Activated naive CD4-positive, alpha-beta T cell treated with anti-CD3 and anti-CD28 coated beads, Interleukin-2, amount 50 U/mL, for 72 hours (primary cell): ENCODE data around the gene PLAC8. TPM values are rescaled to one million over a fixed set of nuclear protein-coding genes. Genes with fewer than 3 reads are reported as not detected.
"Not testable (repeated sequence)": the region's sequence is repeated elsewhere in the genome, so short reads cannot be mapped to it uniquely, and the experiment has no call there.

Experiments used
- ATAC-seq, 2 donors: fragments of 150-1000 bp; cut with Tn5 transposase; 2 replicates each; pipeline ENCODE4 v1.10.0; 2021; ENCODE audit warnings: mild to moderate bottlenecking in 2 of 2, moderate library complexity in 2 of 2
- DNase-seq, 2 donors: peaks; one replicate each; pipeline ENCODE4 v3.0.0; 2021 to 2022; ENCODE audit warnings: low spot score in 2 of 2
- H3K27ac Mint-ChIP-seq, 2 donors: one replicate each; pipeline ENCODE4 v1.8.0; 2022; ENCODE audit warnings: mild to moderate bottlenecking in 2 of 2, mixed read lengths in 2 of 2
- H3K36me3 Mint-ChIP-seq, 2 donors: one replicate each; pipeline ENCODE4 v1.8.0; 2022; ENCODE audit warnings: mixed read lengths in 2 of 2
- H3K9me3 Mint-ChIP-seq, 2 donors: one replicate each; pipeline ENCODE4 v1.8.0; 2022; ENCODE audit warnings: mixed read lengths in 2 of 2
- total RNA-seq, 2 donors: library from RNA; stranded (reverse); gene quantifications; one replicate each; pipeline ENCODE4 v1.2.3, GENCODE V29; 2022

PLAC8 gene
- total RNA-seq, 2 donors from 2014 or later = 23.3 to 169 TPM

DNA sequence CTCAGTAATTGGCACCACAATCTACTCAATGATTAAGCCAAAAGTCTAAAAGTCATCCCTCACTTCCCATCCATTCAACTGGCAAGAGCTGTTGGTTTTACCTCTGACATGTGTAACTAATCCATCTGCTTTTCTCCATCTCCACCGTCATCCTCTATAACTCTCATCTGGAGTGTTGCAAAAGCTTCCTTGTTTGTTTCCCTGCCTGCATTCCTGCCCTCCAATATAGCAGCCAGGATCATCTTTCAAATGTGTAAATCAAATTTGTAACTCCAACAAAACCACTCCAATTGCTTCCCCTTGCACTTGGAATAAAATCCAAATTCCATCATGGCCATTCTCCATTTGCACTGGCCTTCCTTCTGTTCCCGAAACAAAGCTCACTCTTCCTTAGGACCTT lies 4.3 kb upstream of the PLAC8 start:
- no peaks in the 10 kb centered on the region for H3K9me3 Mint-ChIP-seq
- peaks cover 0 to 4% of the 10 kb centered on the region in 2 donors for H3K36me3 Mint-ChIP-seq
- no peak for DNase-seq
- no peak for ATAC-seq
- H3K27ac Mint-ChIP-seq = no peak overlapping the region

DNA sequence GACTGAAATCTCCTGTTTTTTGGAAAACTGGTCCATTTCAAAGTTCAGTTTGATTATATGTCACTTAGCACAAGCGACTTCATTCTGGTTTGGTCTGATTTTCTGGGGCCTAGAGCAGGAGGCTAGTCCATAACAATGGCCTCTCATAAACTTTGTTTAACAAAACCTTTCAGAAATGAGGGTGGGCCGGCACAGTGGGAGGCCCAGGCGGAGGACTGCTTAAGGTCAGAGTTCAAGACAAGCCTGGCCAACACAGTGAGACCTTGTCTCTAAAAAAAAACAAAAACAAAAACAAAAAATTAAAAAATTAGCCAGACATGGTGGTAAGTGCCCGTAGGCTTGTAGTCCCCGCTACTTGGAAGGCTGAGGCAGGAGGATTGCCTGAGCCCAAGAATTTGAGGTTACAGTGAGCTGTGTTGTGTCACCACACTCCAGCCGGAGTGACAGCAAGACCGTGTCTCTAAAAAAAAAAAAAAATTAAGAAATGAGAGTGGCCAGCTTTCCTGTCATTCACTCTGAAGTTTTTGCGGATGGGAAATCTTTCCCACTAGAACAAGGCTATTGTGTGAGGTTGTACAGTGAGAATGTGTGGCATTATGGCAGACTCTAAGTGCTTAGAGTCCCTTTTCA lies 1.2 kb upstream of the PLAC8 start:
- ATAC-seq = no peak
- H3K9me3 Mint-ChIP-seq = no peaks in the 10 kb centered on the region
- H3K36me3 Mint-ChIP-seq = peaks cover 8 to 30% of the 10 kb centered on the region in 2 donors
- peak overlapping the region in 1 of 2 donors; percentile 93 for H3K27ac Mint-ChIP-seq
- no peak for DNase-seq

DNA sequence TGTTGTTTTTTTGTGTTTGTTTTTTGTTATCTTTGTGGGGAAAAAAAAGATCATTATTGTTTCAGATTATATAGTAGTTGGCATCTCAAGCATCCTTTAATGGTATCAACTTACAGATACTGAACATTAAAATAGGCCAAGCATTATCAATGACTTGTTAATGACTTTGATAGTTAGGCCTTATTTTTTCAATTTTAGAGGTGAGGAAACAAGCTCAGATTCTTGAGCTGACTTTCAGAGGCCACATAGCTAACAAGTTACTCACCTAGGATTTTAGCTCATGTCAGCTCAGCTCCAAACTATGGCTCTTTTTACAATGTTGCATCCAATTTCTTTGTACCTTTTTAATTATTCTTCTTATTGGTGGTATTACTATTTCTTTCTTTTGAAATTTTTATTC lies 471 bp upstream of the PLAC8 start:
- DNase-seq = no peak
- no peak for ATAC-seq
- peak overlapping the region; percentile 93 to 95 for H3K27ac Mint-ChIP-seq
- H3K36me3 Mint-ChIP-seq = peaks cover 8 to 37% of the 10 kb centered on the region in 2 donors
- no peaks in the 10 kb centered on the region for H3K9me3 Mint-ChIP-seq

DNA sequence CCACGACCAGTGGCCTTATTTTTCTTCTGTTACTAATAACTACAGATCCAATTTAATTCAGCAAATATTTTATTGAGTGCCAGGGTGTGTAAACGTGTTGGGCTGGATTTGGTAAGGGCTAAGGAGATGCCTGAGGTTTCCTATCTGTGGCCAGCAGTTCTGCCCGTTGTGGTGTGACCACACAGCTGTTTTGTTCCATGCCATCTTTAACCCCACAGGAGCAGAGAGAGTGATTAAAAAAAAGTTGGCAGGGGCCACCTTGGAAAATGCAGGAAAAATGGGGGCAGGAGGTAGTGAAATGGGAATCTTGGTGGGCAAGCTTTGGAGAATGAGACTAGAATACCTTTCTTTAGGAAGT lies 1.1 kb downstream of the PLAC8 start:
- H3K36me3 Mint-ChIP-seq = peaks cover 16 to 47% of the 10 kb centered on the region in 2 donors
- peak overlapping the region; percentile 91 to 93 for H3K27ac Mint-ChIP-seq
- DNase-seq (peak in 1 of 2 donors; percentile 11), ATAC-seq (no peak)
- no peaks in the 10 kb centered on the region for H3K9me3 Mint-ChIP-seq

DNA sequence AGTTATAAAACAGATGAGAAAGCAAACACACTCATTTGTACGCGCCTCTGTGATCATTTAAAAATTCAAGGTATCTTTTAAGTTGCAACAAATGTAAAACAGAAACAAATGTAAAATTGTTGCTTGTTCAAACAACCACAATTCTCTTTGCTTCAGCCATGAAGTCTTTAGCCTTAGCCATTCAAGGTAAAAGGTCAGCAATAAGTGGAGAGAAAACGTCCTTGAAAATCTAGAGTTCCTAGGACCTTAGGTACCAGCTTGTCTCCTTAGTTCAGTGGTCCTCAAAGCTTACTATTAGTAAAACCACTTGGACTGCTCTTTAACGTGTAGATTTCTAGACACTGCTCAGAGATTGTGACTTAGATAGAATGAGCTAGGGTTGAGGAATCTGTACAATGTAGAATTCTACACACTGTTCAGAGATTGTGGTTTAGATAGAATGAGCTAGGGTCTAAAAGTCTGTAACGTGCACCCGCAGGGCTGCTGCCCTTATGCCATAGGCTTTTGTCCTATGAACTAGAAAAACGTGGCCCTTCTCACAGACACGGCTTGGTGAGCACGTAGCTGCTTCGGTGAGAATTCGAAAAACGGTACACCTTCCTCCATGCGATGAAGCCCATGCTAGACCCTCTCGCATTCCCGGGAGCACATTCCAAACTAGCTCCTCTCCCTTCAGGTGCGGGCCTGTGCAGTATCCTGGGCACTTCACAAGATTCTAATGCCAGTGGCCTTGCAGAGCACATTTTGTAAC lies 1.7 kb downstream of the PLAC8 start:
- H3K9me3 Mint-ChIP-seq = no peaks in the 10 kb centered on the region
- peak in 1 of 2 donors; percentile 36 for DNase-seq
- peak; percentile 6 to 26 for ATAC-seq
- H3K36me3 Mint-ChIP-seq = peaks cover 16 to 51% of the 10 kb centered on the region in 2 donors
- H3K27ac Mint-ChIP-seq = peak overlapping the region; percentile 91 to 93

DNA sequence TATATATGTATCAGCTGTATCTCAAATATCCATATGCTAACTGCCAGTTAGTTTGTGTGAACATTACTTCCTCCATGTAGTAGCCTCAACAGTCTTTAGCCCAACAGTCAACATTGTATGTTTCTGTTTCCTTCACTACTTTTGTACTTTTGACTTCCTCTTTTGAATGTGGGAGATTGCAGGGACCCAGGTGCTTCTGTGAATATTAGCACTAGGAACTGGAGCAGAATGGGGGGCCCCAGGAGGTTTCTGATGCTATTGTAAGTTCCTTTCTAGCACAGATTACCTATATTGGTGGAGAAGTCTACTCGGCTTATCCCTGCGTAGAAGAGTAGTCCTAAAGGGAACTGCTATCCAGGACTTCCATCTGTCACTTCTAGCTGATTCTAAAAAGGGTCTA lies 2.3 kb downstream of the PLAC8 start:
- peak overlapping the region; percentile 91 to 93 for H3K27ac Mint-ChIP-seq
- peaks cover 16 to 51% of the 10 kb centered on the region in 2 donors for H3K36me3 Mint-ChIP-seq
- no peaks in the 10 kb centered on the region for H3K9me3 Mint-ChIP-seq
- peak in 1 of 2 donors; percentile 9 for DNase-seq
- ATAC-seq = no peak

DNA sequence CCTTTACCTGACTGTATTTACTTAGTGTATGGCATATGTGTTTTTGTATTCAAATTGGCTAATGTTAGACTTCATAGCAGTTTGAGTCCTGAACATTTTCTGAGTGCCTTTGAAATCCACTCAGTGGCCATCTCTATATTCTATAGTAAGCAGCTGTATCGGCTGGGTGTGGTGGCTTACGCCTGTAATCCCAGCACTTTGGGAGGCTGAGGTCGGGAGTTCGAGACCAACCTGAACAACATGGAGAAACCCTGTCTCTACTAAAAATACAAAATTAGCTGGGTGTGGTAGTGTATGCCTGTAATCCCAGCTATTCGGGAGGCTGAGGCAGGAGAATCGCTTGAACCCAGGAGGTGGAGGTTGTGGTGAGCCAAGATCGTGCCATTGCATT lies 2.8 kb downstream of the PLAC8 start:
- not testable (repeated sequence) for ATAC-seq, DNase-seq, H3K9me3 Mint-ChIP-seq
- H3K27ac Mint-ChIP-seq = peak overlapping the region; percentile 89 to 93
- H3K36me3 Mint-ChIP-seq = peaks cover 16 to 51% of the 10 kb centered on the region in 2 donors

DNA sequence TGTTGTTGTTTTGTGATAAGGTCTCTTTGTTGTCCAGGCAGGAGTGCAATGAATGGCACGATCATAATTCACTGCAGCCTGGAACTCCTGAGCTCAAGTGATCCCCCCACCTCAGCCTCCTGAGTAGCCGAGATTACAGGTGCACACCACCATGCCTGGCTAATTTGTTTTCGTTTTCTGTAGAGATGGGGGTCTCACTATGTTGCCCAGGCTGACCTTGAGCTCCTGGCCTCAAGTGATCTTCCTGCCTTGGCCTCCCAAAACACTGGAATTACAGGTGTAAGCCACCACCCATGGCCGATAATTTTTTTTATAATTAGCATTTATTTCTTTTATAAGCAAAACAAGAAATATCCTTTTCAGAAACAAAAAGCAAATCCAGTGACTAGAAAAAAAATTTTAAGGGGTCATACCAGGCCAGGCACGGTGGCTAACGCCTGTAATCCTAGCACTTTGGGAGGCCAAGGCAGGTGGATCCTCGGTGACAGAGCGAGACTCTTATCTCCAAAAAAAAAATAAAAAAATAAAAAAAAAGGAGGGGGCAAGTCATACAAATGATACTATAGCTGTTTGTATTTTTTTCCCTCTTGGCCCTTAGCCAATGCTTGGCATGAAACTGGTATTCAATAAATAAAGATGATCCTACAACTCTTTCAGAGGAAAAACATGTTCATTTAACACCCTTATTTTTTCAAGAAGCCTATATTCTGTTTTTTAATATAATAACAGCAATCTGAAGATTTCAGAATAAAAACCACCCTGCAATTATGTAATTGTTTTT lies 3.4 kb downstream of the PLAC8 start:
- peak overlapping the region; percentile 94 to 97 for H3K27ac Mint-ChIP-seq
- DNase-seq (no peak), ATAC-seq (no peak)
- H3K9me3 Mint-ChIP-seq = no peaks in the 10 kb centered on the region
- peaks cover 16 to 51% of the 10 kb centered on the region in 2 donors for H3K36me3 Mint-ChIP-seq

DNA sequence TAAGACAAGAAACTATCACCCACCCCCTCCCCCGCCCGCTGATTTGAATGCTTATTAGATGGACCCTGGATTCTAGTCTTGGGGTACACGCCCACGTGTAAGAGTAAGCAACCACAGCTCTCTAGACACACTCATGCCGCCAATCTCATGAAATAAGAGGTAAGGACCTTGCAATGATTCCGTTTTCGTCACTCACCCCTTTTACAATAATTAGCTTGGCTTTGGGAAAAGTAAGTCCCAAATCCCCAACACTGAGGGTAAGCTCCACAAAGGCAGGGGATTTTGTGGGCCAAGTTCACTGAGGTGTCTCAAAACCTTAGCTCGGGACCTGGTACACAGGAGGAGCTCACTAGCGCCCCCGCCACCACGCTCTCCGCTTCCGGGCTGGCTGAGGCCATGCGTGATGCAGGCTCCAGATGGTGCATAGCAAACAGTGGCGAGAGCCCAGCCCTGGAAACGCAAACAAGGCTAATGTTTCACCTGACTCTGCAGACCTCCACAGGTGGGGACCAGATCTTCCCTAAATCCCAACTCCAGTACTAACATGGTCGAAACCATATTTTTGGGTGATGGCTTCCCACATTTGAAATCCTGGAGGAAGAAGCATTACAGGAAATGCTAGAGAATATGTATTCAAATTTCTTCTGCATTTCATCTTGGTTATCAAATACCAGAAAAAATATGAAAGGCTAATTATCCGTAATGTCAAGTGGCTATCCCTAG lies 4.1 kb downstream of the PLAC8 start:
- no peaks in the 10 kb centered on the region for H3K9me3 Mint-ChIP-seq
- peak; percentile 90 to 91 for DNase-seq
- peak; percentile 80 to 82 for ATAC-seq
- H3K27ac Mint-ChIP-seq = peak overlapping the region; percentile 94 to 97
- H3K36me3 Mint-ChIP-seq = peaks cover 18 to 56% of the 10 kb centered on the region in 2 donors

DNA sequence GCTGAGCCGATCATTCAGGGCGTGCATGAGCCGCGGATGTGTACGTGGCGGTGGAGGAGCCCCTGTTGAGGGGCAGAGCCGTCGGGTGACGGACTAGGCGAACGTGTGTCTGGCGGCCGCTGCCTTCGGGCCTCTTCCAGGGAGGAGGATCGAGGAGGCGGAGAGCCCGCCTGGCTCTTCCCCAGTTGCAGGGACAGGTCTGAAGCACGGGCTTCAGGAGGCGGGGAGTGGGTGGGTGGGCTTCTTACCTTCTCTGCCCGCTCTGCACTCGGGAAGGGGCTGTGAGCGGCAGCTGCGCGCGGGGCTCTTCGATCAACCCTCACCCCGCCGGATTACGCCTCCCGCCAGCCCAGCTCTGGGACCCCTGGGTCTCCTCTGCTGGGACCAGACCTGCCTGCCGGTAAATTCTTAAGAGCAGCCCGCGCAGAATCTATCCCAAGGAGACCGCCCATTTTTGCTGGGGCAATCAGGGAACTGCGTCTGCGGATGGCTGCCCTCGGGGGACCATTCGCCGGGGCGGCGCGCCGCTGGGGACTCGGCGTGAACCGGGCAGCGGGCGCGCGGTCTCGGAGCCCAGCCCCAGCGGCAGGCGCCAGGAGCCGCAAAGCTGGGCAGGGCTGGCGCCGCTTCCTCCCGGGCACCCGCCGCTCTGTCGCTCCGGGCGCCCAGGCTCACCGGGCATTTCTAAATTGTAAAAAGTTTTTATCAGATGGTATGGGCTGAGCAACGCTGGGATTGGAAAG lies 4.9 kb downstream of the PLAC8 start:
- H3K9me3 Mint-ChIP-seq = no peaks in the 10 kb centered on the region
- DNase-seq (peak; percentile 41 to 71), ATAC-seq (peak; percentile 41 to 42)
- H3K36me3 Mint-ChIP-seq = peaks cover 23 to 63% of the 10 kb centered on the region in 2 donors
- H3K27ac Mint-ChIP-seq = peak overlapping the region; percentile 97 to 100

DNA sequence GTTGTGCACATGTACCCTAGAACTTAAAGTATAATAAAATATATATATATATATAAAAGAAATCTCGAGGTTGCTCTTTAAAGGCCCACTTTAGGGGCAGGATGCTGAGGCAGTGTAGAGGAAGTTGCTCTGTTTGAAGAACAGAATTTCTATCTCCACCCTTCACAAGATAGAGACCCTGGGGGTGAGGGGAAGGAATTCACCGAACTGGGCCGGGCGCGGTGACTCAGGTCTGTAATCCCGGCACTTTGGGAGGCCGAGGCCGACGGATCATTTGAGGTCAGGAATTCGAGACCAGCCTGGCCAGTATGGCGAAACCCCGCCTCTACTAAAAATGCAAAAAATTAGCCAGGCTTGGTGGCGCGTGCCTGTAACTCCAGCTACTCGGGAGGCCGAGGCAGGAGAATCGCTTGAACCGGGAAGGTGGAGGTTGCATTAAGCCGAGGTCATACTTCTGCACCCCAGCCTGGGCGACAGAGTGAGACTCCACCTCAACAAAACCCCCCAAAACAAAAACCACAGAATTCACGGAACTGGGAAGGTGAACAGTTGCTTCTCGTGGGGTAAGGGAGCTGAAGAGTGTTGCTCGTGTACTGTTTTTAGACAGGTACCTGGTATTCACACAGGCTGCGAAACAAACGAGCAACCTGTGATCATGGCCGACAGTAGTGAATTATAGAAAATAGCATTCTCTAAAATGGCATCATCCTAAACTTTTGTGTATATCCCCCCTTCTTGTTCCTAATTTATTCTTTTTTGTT lies 6.2 kb downstream of the PLAC8 start:
- H3K27ac Mint-ChIP-seq = peak overlapping the region; percentile 97 to 100

DNA sequence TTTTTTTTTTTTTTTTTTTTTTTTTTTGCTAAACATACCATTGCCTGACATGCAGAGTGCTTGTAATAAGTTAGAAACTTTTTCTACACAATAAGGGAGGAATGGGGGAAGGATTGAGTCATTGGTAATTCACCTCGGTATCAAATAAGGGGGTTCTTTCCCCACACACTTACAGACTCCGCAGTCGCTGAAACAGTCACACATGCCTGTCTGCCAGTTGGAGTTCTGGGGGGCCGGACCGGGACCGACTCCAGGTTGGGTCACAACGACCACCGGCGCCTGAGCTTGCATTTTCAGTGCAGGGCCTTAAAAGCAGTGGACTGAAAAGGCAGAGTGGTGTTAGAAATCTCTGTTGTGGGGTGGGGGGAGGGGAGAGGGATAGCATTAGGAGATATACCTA lies 6.9 kb downstream of the PLAC8 start:
- Mint-ChIP-seq H3K9me3 (no peaks in the 10 kb centered on the region), H3K27ac (peak overlapping the region in 1 of 2 donors; percentile 97), H3K36me3 (peaks cover 15 to 66% of the 10 kb centered on the region in 2 donors)
- no peak for DNase-seq
- peak; percentile 16 to 43 for ATAC-seq

More for the DNA sequence above, 6.2 kb downstream of the PLAC8 start:
- no peak for DNase-seq
- Mint-ChIP-seq H3K36me3 (peaks cover 19 to 66% of the 10 kb centered on the region in 2 donors), H3K9me3 (no peaks in the 10 kb centered on the region)
- no peak for ATAC-seq

DNA sequence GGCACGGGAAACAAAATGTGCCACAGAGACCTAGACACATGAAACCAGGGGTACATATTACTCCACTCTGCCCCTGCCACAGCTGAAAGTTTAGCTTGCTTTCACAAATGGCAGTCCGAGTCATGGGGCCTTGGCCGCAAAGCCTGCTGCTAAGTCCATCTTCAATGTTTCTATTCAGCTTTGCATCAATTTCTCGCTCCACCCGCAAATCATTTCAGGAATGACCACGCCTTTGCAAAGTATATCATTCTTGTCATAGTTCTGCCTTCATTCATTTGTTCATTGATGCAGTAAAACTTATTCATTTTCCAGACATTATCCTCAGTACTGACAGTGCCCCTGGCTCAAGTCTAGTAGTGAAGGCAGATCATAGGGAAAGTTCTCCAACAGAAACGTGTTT lies 9.5 kb downstream of the PLAC8 start:
- Mint-ChIP-seq H3K9me3 (peaks cover 6 to 7% of the 10 kb centered on the region in 2 donors), H3K36me3 (peaks cover 24 to 71% of the 10 kb centered on the region in 2 donors), H3K27ac (peak overlapping the region in 1 of 2 donors; percentile 9)
- ATAC-seq (no peak), DNase-seq (no peak)

DNA sequence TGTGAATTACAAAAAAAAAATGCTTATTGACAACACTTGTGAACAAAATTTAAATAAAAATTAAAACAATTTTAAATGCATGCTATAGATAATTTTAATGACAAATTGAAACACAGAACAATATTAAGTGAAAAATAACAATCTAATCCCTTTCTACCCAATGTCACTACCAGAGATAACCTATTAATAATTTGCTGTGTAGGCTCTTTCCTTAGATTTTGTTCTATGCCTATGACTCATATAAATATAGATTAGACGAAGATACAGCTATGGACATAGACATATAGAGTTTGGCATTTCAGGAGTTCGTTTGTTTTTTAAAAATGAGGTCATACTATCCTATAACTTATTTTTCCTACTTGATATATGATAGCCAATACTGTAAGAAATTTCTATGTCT lies 18.1 kb downstream of the PLAC8 start:
- Mint-ChIP-seq H3K36me3 (peaks cover 31 to 70% of the 10 kb centered on the region in 2 donors), H3K9me3 (peaks cover 6 to 7% of the 10 kb centered on the region in 2 donors), H3K27ac (peak overlapping the region in 1 of 2 donors; percentile 18)
- no peak for ATAC-seq
- no peak for DNase-seq

DNA sequence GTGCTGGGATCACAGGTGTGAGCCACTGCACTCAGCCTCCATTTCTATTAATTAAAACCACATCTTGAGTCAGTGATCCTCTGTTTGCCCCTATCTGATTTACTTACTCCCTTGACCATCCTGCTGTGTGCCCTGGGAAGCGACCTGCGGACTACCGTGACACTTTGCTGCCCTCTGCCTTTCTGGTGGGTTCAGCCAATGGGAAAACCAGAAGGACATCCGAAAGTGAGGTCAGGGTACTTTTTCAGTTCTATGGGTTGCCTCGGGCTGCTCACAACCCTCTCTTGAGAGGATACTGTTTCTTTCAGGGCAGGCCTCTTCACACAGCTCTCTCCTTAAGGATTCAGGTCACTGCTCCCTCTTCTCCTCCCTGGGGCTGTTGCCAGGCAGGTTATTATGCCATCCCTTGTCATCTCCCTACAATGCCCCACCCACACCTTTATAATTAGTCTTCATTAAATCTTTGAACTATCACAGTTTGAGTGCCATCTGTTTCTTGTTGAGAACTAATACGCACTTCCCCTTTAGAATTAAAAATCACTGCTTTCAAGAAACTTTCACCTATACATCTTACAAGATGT lies 21.4 kb downstream of the PLAC8 start:
- Mint-ChIP-seq H3K27ac (peak overlapping the region in 1 of 2 donors; percentile 75), H3K9me3 (no peaks in the 10 kb centered on the region), H3K36me3 (peaks cover 31 to 55% of the 10 kb centered on the region in 2 donors)
- no peak for ATAC-seq
- no peak for DNase-seq
